HEK293 (cell line): ENCODE results near the gene SLC39A11.

Experiments
- CTCF ChIA-PET: fragments of 350-600 bp; formaldehyde crosslinking; extraction: SDS; loops from one replicate; lab custom pipeline; 2021; ENCODE audit warnings: antibody characterized with exemption; lab: Yijun Ruan, JAX
- POLR2A ChIA-PET: fragments of 300-600 bp; formaldehyde crosslinking; extraction: SDS; loops from one replicate; lab custom pipeline; 2020; ENCODE audit warnings: antibody characterized with exemption, inconsistent platforms; lab: Yijun Ruan, JAX
- H3K27ac ChIP-seq: fragments of 200-500 bp; sonication (Bioruptor generic); 2 replicates; pipeline ENCODE4 v1.5.1; 2014; ENCODE audit warnings: low read depth, low read length, control low read depth, inconsistent platforms; ENCODE audit errors: extremely low read depth
- H3K36me3 ChIP-seq, 2 experiments: fragments of 200-500 bp in 1 of 2; sonication (Bioruptor generic) in 1 of 2; 1 replicate in 1 of 2; 2 replicates in 1 of 2; pipeline ENCODE4 v1.5.1; 2014 to 2017; ENCODE audit warnings: inconsistent platforms in 2 of 2, low read length in 2 of 2; ENCODE audit not compliant: control insufficient read depth in 2 of 2, insufficient read depth in 1 of 2
- H3K4me1 ChIP-seq: fragments of 200-500 bp; sonication (Bioruptor generic); 2 replicates; pipeline ENCODE4 v1.5.1; 2014; ENCODE audit warnings: mild to moderate bottlenecking, low read length, inconsistent platforms; ENCODE audit not compliant: control insufficient read depth, insufficient read depth
- H3K4me3 ChIP-seq: 2 replicates; pipeline ENCODE4 v1.5.1; 2011; ENCODE audit warnings: low read depth, mild to moderate bottlenecking, control low read depth, low read length, moderate library complexity
- H3K9me3 ChIP-seq: fragments of 200-500 bp; sonication (Bioruptor generic); 2 replicates; pipeline ENCODE4 v1.5.1; 2014; ENCODE audit warnings: low read depth, low read length, inconsistent platforms; ENCODE audit not compliant: control insufficient read depth, insufficient read depth
- ATF2 ChIP-seq: fragments of 450-650 bp; formaldehyde crosslinking; IDR thresholded peaks from 2 replicates; pipeline ENCODE4 v1.5.1; 2016; ENCODE audit warnings: missing biosample characterization, missing genetic modification characterization, low read depth
- PRDM4 ChIP-seq: fragments of 450-650 bp; formaldehyde crosslinking; IDR thresholded peaks from 2 replicates; pipeline ENCODE4 v1.5.1; 2017; ENCODE audit warnings: missing biosample characterization, missing genetic modification characterization
- RBAK ChIP-seq: fragments of 450-650 bp; formaldehyde crosslinking; IDR thresholded peaks from 2 replicates; pipeline ENCODE4 v1.5.1; 2016; ENCODE audit warnings: missing biosample characterization, missing genetic modification characterization
- ZBTB20 ChIP-seq: fragments of 450-650 bp; formaldehyde crosslinking; IDR thresholded peaks from 2 replicates; pipeline ENCODE4 v1.5.1; 2016; ENCODE audit warnings: missing biosample characterization, missing genetic modification characterization
- ZBTB26 ChIP-seq: fragments of 450-650 bp; formaldehyde crosslinking; optimal IDR thresholded peaks from 2 replicates; pipeline ENCODE3; 2016; ENCODE audit warnings: missing biosample characterization, mild to moderate bottlenecking, missing genetic modification characterization
- ZEB2 ChIP-seq: fragments of 450-650 bp; formaldehyde crosslinking; IDR thresholded peaks from 2 replicates; pipeline ENCODE4 v1.5.1; 2016; ENCODE audit warnings: missing biosample characterization, missing genetic modification characterization
- ZFP37 ChIP-seq: fragments of 450-650 bp; formaldehyde crosslinking; IDR thresholded peaks from 2 replicates; pipeline ENCODE4 v1.5.1; 2016; ENCODE audit warnings: missing biosample characterization, missing genetic modification characterization
- ZNF121 ChIP-seq: fragments of 450-650 bp; formaldehyde crosslinking; IDR thresholded peaks from 2 replicates; pipeline ENCODE4 v1.5.1; 2016; ENCODE audit warnings: missing biosample characterization, missing genetic modification characterization
- ZNF169 ChIP-seq: fragments of 450-650 bp; formaldehyde crosslinking; IDR thresholded peaks from 2 replicates; pipeline ENCODE4 v1.5.1; 2016; ENCODE audit warnings: missing biosample characterization, missing genetic modification characterization
- ZNF23 ChIP-seq: fragments of 450-650 bp; formaldehyde crosslinking; IDR thresholded peaks from 2 replicates; pipeline ENCODE4 v1.5.1; 2016; ENCODE audit warnings: missing biosample characterization, missing genetic modification characterization, borderline replicate concordance
- ZNF266 ChIP-seq: fragments of 450-650 bp; formaldehyde crosslinking; IDR thresholded peaks from 2 replicates; pipeline ENCODE4 v1.5.1; 2016; ENCODE audit warnings: missing biosample characterization, missing genetic modification characterization, low read depth
- ZNF398 ChIP-seq: fragments of 450-650 bp; formaldehyde crosslinking; IDR thresholded peaks from 2 replicates; pipeline ENCODE4 v1.5.1; 2017; ENCODE audit warnings: missing biosample characterization, missing genetic modification characterization
- ZNF433 ChIP-seq: fragments of 450-650 bp; formaldehyde crosslinking; IDR thresholded peaks from 2 replicates; pipeline ENCODE4 v1.5.1; 2016; ENCODE audit warnings: missing biosample characterization, missing genetic modification characterization, low read depth
- ZNF639 ChIP-seq: fragments of 450-650 bp; formaldehyde crosslinking; IDR thresholded peaks from 2 replicates; pipeline ENCODE4 v1.5.1; 2016; ENCODE audit warnings: missing biosample characterization, missing genetic modification characterization
- ZNF701 ChIP-seq: fragments of 450-650 bp; formaldehyde crosslinking; IDR thresholded peaks from 2 replicates; pipeline ENCODE4 v1.5.1; 2016; ENCODE audit warnings: missing biosample characterization, missing genetic modification characterization
- ZNF792 ChIP-seq: fragments of 450-650 bp; formaldehyde crosslinking; IDR thresholded peaks from 2 replicates; pipeline ENCODE4 v1.5.1; 2016; ENCODE audit warnings: missing biosample characterization, missing genetic modification characterization
- ZXDB ChIP-seq: fragments of 450-650 bp; formaldehyde crosslinking; IDR thresholded peaks from 2 replicates; pipeline ENCODE4 v1.5.1; 2016; ENCODE audit warnings: missing biosample characterization, missing genetic modification characterization

SLC39A11 gene

GRCh38 chr17:72996791-72997190 lies 95.7 kb downstream of the SLC39A11 start:
- Histone ChIP-seq H3K27ac (no peak overlapping the region), H3K4me1 (no peaks in the 10 kb centered on the region), H3K4me3 (no peak overlapping the region), H3K36me3 (no peaks in the 10 kb centered on the region), H3K9me3 (no peaks in the 10 kb centered on the region)
- POLR2A ChIA-PET: no interaction called here
- CTCF ChIA-PET: interaction anchor here (4.1 kb wide), 1 partner anchor 11 kb away, joined by 33 read pairs; no protein-coding TSS in a partner anchor
- no peak for TF ChIP-seq PRDM4 (tag by site-specific recombination)
- TF ChIP-seq ZNF266 (tag by site-specific recombination): no peak
- no peak for TF ChIP-seq ZNF701 (tag by site-specific recombination)
- TF ChIP-seq ZNF433: no peak
- TF ChIP-seq ZNF169 (tag by site-specific recombination): no peak
- no peak for TF ChIP-seq ZNF23 (tag by site-specific recombination)
- no peak for TF ChIP-seq ZBTB20 (tag by site-specific recombination)
- TF ChIP-seq ZNF792 (tag by site-specific recombination): no peak
- TF ChIP-seq ZFP37 (tag by site-specific recombination): no peak
- TF ChIP-seq ZEB2 (tag by site-specific recombination): no peak
- TF ChIP-seq ZNF639 (tag by site-specific recombination): no peak
- no peak for TF ChIP-seq ZNF121 (tag by site-specific recombination)
- TF ChIP-seq ZNF398 (tag by site-specific recombination): no peak
- no peak for TF ChIP-seq ZXDB (tag by site-specific recombination)
- TF ChIP-seq ZBTB26 (tag by site-specific recombination): no peak
- TF ChIP-seq ATF2 (tag by site-specific recombination): no peak
- TF ChIP-seq RBAK: no peak
